Choroid plexus epithelial cell (primary cell): Measurements from ENCODE around the gene CD33.

ENCODE experiments used
- DNase-seq: peaks from one replicate; pipeline ENCODE4 v3.0.0-alpha.2; 2010; ENCODE audit warnings: low read depth
- H3K4me3 ChIP-seq: 2 replicates; pipeline ENCODE4 v1.5.1; 2011; ENCODE audit warnings: low read depth, mild to moderate bottlenecking, control low read depth, low read length, moderate library complexity
- TF ChIP-seq, protein P1 (sequence below): conservative IDR thresholded peaks from 2 replicates; pipeline ENCODE4 v1.5.1; 2011; ENCODE audit warnings: low read depth, mild to moderate bottlenecking, control low read depth, inconsistent platforms, low read length, moderate library complexity

Gene CD33

DNA sequence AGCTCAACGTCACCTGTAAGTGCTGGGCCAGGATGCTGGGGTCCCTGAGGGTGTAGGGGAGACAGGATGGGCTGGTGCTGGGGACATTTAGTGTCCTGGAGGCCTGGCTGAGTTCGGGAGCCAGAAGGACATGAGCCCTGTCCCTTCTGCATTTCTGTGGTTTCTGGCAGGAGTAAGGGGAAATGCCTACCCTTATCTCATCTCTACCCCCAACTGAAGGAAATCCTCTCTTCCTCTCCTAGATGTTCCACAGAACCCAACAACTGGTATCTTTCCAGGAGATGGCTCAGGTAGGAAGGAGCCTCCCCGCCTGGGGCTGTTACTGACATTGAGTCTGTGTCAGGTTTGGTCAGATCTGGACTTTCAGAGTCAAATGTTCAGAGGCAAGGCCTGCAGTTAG lies 1.2 kb downstream of the CD33 start:
- TF ChIP-seq, protein P1, sequence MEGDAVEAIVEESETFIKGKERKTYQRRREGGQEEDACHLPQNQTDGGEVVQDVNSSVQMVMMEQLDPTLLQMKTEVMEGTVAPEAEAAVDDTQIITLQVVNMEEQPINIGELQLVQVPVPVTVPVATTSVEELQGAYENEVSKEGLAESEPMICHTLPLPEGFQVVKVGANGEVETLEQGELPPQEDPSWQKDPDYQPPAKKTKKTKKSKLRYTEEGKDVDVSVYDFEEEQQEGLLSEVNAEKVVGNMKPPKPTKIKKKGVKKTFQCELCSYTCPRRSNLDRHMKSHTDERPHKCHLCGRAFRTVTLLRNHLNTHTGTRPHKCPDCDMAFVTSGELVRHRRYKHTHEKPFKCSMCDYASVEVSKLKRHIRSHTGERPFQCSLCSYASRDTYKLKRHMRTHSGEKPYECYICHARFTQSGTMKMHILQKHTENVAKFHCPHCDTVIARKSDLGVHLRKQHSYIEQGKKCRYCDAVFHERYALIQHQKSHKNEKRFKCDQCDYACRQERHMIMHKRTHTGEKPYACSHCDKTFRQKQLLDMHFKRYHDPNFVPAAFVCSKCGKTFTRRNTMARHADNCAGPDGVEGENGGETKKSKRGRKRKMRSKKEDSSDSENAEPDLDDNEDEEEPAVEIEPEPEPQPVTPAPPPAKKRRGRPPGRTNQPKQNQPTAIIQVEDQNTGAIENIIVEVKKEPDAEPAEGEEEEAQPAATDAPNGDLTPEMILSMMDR = no peak

DNA sequence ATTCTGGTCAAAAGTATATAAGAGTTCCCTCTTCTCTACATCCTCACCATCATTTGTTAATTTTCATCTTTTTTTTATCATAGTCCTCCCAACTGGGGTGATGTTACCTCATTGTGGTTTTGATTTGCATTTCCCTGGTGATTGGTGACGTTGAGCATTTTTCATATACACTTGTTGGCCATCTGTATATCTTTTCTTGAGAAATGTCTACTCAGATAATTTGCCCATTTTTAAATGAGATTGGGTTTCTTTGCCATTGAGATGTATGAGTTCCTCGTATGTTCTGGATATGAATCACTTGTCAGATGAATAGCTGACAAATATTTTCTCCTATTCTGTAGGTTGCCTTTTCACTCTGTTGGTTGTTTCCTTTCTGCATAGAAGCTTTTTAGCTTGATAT lies 2.4 kb downstream of the CD33 start:
- no peak for DNase-seq
- H3K4me3 ChIP-seq = no peak overlapping the region
- TF ChIP-seq, protein P1 = no peak

More for the DNA sequence above, 1.2 kb downstream of the CD33 start:
- H3K4me3 ChIP-seq = no peak overlapping the region
- DNase-seq = no peak

DNA sequence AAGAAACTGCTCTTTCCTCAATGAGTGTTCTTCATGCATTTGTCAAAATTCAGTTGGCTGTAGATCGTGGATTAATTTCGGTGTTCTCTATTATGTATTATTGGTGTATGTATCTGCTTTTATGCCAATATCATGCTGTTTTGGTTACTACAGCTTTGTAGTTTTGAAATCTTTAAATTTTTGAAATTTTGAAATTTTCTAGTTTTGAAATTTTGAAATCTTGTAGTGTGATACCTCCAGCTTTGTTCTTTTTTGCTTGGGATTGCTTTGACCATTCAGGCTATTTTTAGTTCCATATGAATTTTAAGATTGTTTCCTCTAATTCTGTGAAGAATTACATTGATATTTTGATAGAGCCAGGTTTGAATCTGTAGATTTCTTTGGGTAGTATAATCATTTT lies 3.1 kb downstream of the CD33 start:
- TF ChIP-seq, protein P1 = no peak
- H3K4me3 ChIP-seq = no peak overlapping the region
- DNase-seq = no peak

DNA sequence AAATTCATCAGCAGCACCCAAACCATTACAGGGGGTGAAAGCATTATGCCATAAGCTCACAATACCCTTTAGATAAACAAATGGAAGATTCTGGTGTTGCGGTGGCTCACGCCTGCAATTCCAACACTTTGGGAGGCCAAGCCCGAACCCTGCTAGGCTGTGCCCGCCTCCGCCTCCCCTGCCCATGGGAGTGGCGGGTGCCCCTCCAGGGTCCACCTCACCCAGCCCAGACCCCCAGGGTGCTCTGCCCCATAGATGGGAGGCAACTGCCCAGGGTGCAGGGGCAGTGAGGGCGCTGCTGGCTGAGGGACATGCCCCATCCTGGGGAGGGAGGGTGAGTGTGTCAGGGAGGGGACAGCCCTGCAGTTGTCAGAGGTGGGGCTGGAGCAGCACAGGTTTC lies 16.0 kb downstream of the CD33 start:
- DNase-seq = no peak
- TF ChIP-seq, protein P1 = no peak
- H3K4me3 ChIP-seq = no peak overlapping the region

DNA sequence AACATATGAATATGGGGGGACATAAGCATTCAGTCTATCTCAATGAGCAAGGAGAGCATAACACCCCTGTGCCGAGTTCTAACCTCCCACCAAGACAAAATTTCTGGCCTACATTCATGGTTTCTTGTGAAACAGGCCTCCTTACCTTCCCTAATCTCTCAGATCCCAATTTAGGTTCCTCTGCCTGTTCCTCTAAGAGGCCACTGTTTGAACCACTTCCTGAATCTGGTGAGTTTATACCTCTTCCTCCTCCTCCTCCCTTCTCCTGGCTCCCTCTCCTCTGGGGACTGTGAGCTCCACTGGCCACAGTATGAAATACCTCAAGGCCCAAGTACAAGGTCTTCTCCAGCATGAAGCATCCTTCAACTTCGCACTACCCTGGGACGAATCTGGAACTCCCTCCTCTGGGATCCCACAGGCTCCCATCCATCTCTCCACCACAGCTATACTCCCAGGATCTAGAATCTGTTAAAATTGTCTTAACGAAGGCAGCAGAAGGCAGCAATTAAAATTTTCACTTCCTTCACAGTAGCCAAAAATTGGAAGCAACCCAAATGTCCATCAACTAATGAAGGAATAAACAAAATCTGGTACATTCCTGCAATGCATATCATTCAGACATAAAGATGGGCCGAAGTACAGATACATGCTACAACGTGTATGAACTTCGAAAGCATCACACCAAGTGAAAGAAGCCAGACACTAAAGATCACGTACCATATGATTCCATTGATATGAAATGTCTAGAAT lies 18.2 kb downstream of the CD33 start:
- no peak for DNase-seq
- TF ChIP-seq, protein P1 = no peak
- H3K4me3 ChIP-seq = no peak overlapping the region

DNA sequence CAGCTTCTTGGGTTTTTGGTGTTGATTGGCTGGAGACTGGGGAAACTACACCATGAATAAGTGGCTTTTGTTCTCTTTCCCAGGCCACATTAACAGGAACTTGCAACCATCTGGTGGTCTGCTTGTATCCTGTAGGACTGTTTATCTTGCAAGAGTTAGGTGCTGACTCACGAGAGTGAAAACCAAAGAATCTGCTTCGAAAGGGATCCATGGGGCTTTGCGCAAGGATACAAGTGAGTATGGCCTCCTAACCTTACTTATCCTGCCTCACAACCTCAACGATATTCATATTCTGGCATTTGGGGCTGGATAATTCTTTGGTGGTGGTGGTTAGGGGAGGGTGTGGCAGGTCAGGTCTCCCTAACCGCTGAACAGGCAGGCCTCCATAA lies 21.3 kb downstream of the CD33 start:
- DNase-seq = peak; percentile 18
- no peak overlapping the region for H3K4me3 ChIP-seq
- TF ChIP-seq, protein P1 = no peak

DNA sequence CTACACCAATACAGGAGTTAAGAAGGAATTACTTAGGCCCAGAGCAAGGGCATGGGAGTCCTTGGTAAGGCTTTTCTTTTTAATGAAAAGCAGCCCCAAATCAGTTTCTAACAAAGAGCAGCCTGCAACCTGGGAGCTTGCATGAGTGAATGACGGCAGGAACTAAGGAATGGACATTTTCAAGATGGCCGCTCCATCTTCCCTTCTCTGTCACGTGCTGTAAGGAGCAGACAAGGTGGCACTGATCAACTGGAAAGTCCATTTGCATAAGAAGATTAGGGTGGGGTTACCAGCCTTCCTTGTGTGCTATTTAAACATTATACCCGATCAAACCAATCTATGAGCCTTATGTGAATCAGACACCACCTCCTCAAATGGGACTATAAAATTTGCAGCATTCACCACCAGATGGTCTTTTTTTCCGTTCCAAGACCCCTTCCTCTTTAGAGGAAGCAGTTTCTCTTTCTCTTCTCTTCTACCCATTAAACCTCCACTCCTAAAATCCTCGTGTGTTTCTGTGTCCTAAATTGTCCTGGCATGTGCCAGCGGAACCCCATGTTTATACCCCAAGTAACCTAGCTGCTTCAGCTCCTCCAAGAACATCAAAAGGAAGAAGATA lies 23.2 kb downstream of the CD33 start:
- TF ChIP-seq, protein P1 = no peak
- DNase-seq = no peak
- no peak overlapping the region for H3K4me3 ChIP-seq
